Left lung (tissue), 10 donors: ENCODE results near the gene NUCB1. TPM values are rescaled to one million over a fixed set of nuclear protein-coding genes. Genes with fewer than 3 reads are reported as not detected.

ENCODE experiments used
- ATAC-seq: fragments of 200-7000 bp; cut with Tn5 transposase; one replicate; pipeline ENCODE4 v1.9.1; 2020; ENCODE audit warnings: moderate library complexity
- DNase-seq, 4 donors: peaks; one replicate each; pipeline ENCODE4 v3.0.0-alpha.2; 2013 to 2020
- H3K27ac ChIP-seq, 2 donors: fragments of 200-600 bp; sonication (generic) in 1 of 2; one replicate each; pipeline versions ENCODE4 v1.5.0 to v1.8.0; 2020 to 2021
- H3K27me3 ChIP-seq, 2 donors: fragments of 200-600 bp; sonication (generic) in 1 of 2; one replicate each; pipeline versions ENCODE4 v1.5.0 to v1.8.0; 2020 to 2021
- H3K36me3 ChIP-seq, 2 donors: fragments of 200-600 bp; sonication (generic) in 1 of 2; one replicate each; pipeline versions ENCODE4 v1.5.0 to v1.8.0; 2020 to 2021
- H3K4me1 ChIP-seq, 2 donors: fragments of 200-600 bp; one replicate each; pipeline ENCODE4 v1.8.0; 2021
- H3K4me3 ChIP-seq, 2 donors: fragments of 200-600 bp; sonication (generic) in 1 of 2; one replicate each; pipeline versions ENCODE4 v1.5.0 to v1.8.0; 2020 to 2021; ENCODE audit warnings: mild to moderate bottlenecking in 1 of 2
- H3K9me3 ChIP-seq, 2 donors: fragments of 200-600 bp; sonication (generic) in 1 of 2; one replicate each; pipeline versions ENCODE4 v1.5.0 to v1.8.0; 2020 to 2021
- CTCF ChIP-seq, 2 donors: fragments of 200-600 bp; sonication (generic) in 1 of 2; IDR thresholded peaks; one replicate each; pipeline versions ENCODE4 v1.5.0 to v1.8.0; 2021; ENCODE audit warnings: antibody characterized with exemption in 2 of 2
- intact Hi-C, 2 donors: fragments of 100-400 bp; cut with DNase I; formaldehyde crosslinking; loops; one replicate each; pipeline versions ENCODE4 v1.11.2 to v1.14.2; 2022
- polyA plus RNA-seq, 6 donors: library from polyadenylated mRNA; unstranded; fragments of 120-200 nt; gene quantifications; one replicate each; pipeline ENCODE4 v1.2.1, GENCODE V29; 2013; ENCODE audit not compliant: insufficient read length in 6 of 6
- total RNA-seq, 2 donors: library from RNA; stranded (reverse); fragmentation: NEBNext Ultra II Directional; extraction: Animal tissue kit (Norgen Biotek cat#: 25700); gene quantifications; one replicate each; pipeline ENCODE4 v1.2.1, GENCODE V29; 2021
- donor health status: DM: no; HTN: yes; CAD: no.
- donor health status: DM: no; HTN: no; CAD: no.

Gene NUCB1
- total and polyA plus RNA-seq, 8 donors = 171 to 331 (median 201) TPM

- Histone ChIP-seq H3K36me3 (peaks cover 0 to 1% of the 10 kb centered on the region in 2 donors), H3K27ac (no peak overlapping the region), H3K4me1 (no peaks in the 10 kb centered on the region), H3K27me3 (no peaks in the 10 kb centered on the region), H3K4me3 (no peak overlapping the region), H3K9me3 (peaks cover 0 to 16% of the 10 kb centered on the region in 2 donors)
- DNase-seq (no peak), ATAC-seq (no peak)
- intact Hi-C loops = no loop called here
- no peak for TF ChIP-seq CTCF (IDR thresholded peaks at IDR 0.05)
These were observed 45.7 kb downstream of the NUCB1 start for GRCh38 chr19:48945817-48946216.

GRCh38 chr19:48946463-48947257, 46.5 kb downstream of the NUCB1 start:
- DNase-seq (no peak), ATAC-seq (no peak)
- H3K36me3 ChIP-seq = no peaks in the 10 kb centered on the region
- H3K4me1 ChIP-seq = no peaks in the 10 kb centered on the region
- no peak for TF ChIP-seq CTCF (IDR thresholded peaks at IDR 0.05)
- no peak overlapping the region for H3K4me3 ChIP-seq
- H3K27ac ChIP-seq = no peak overlapping the region
- H3K9me3 ChIP-seq = peaks cover 0 to 11% of the 10 kb centered on the region in 2 donors
- intact Hi-C loops = no loop called here
- H3K27me3 ChIP-seq = no peaks in the 10 kb centered on the region

GRCh38 chr19:48947258-48947542, 47.1 kb downstream of the NUCB1 start:
- intact Hi-C loops = no loop called here
- Histone ChIP-seq H3K4me3 (no peak overlapping the region), H3K27me3 (no peaks in the 10 kb centered on the region), H3K9me3 (peaks cover 0 to 11% of the 10 kb centered on the region in 2 donors), H3K27ac (no peak overlapping the region), H3K36me3 (no peaks in the 10 kb centered on the region), H3K4me1 (no peaks in the 10 kb centered on the region)
- DNase-seq (no peak), ATAC-seq (no peak)
- TF ChIP-seq CTCF (IDR thresholded peaks at IDR 0.05) = no peak

GRCh38 chr19:48950159-48950558, 50.0 kb downstream of the NUCB1 start:
- no peaks in the 10 kb centered on the region for H3K27me3 ChIP-seq
- DNase-seq = no peak
- H3K27ac ChIP-seq = no peak overlapping the region
- peaks cover 0 to 11% of the 10 kb centered on the region in 2 donors for H3K9me3 ChIP-seq
- no peak for TF ChIP-seq CTCF (IDR thresholded peaks at IDR 0.05)
- intact Hi-C loops = no loop called here
- H3K4me3 ChIP-seq = no peak overlapping the region
- H3K36me3 ChIP-seq = no peaks in the 10 kb centered on the region
- no peak for ATAC-seq
- peaks cover 0 to 2% of the 10 kb centered on the region in 2 donors for H3K4me1 ChIP-seq

- H3K27me3 ChIP-seq = no peaks in the 10 kb centered on the region
- intact Hi-C loops = no loop called here
- ATAC-seq (no peak), DNase-seq (no peak)
- H3K4me1 ChIP-seq = peaks cover 6 to 10% of the 10 kb centered on the region in 2 donors
- no peak overlapping the region for H3K4me3 ChIP-seq
- H3K36me3 ChIP-seq = peaks cover 0 to 1% of the 10 kb centered on the region in 2 donors
- peaks cover 0 to 11% of the 10 kb centered on the region in 2 donors for H3K9me3 ChIP-seq
- no peak for TF ChIP-seq CTCF (IDR thresholded peaks at IDR 0.05)
- no peak overlapping the region for H3K27ac ChIP-seq
These were observed 50.9 kb downstream of the NUCB1 start for GRCh38 chr19:48950830-48951519.
